Mesothelial cell of epicardium (in vitro differentiated cells): ENCODE data around the gene PTGIS. TPM values are rescaled to one million over a fixed set of nuclear protein-coding genes. Genes with fewer than 3 reads are reported as not detected.

Experiments
- DNase-seq, 2 experiments: peaks; one replicate each; pipeline ENCODE4 v3.0.0; 2021; ENCODE audit warnings: low spot score in 2 of 2; ENCODE audit not compliant: unreplicated experiment in 2 of 2
- H3K27ac Mint-ChIP-seq: 2 replicates; pipeline ENCODE4 v1.8.0; 2021; ENCODE audit warnings: mixed read lengths
- H3K27me3 Mint-ChIP-seq: 2 replicates; pipeline ENCODE4 v1.8.0; 2021; ENCODE audit warnings: low read depth, mixed read lengths
- H3K36me3 Mint-ChIP-seq: 2 replicates; pipeline ENCODE4 v1.8.0; 2021; ENCODE audit warnings: mixed read lengths
- H3K4me1 Mint-ChIP-seq: 2 replicates; pipeline ENCODE4 v1.8.0; 2021; ENCODE audit warnings: mixed read lengths
- H3K4me3 Mint-ChIP-seq: 2 replicates; pipeline ENCODE4 v1.8.0; 2021; ENCODE audit warnings: mild to moderate bottlenecking, moderate library complexity, mixed read lengths
- H3K9me3 Mint-ChIP-seq: 2 replicates; pipeline ENCODE4 v1.8.0; 2021; ENCODE audit warnings: mixed read lengths
- CTCF ChIP-seq: fragments of 200-600 bp; sonication (generic); IDR thresholded peaks from one replicate; pipeline ENCODE4 v1.5.0; 2021; ENCODE audit warnings: antibody characterized with exemption; ENCODE audit not compliant: unreplicated experiment
- total RNA-seq: library from RNA; stranded (reverse); gene quantifications from 3 replicates; pipeline ENCODE4 v1.2.1, GENCODE V29; 2021

Gene PTGIS
- total RNA-seq, 1 donor from 2014 or later = 113 TPM

DNA sequence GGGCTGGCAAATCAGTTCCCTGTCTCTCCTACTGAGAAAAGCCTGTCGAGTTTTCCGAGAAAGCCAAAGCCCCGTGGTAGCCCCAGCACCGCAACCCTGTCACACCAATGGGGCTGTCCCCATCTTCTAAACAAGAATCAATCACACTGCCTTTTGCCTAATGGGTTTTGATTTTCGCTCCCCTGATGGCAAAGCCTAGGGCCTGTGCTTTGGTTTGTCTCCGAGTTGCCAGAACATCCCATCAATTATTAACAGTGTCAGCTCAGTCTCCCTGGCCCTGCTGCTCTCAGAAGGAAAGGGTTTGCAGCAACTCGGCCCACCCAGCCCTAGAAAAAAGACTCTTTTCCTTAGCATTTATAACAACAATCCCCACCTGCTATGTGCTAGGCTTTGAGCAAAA lies 89.7 kb downstream of the PTGIS start:
- H3K4me1 Mint-ChIP-seq = peaks cover 2% of the 10 kb centered on the region

GRCh38 chr20:49477200-49477599 lies 90.7 kb downstream of the PTGIS start:
- H3K9me3 Mint-ChIP-seq = no peaks in the 10 kb centered on the region
- no peak overlapping the region for H3K4me3 Mint-ChIP-seq
- no peaks in the 10 kb centered on the region for H3K36me3 Mint-ChIP-seq
- no peak overlapping the region for H3K27ac Mint-ChIP-seq
- DNase-seq = no peak
- no peaks in the 10 kb centered on the region for H3K4me1 Mint-ChIP-seq
- peaks cover 75% of the 10 kb centered on the region for H3K27me3 Mint-ChIP-seq
- TF ChIP-seq CTCF = no peak

More for the DNA sequence above, 89.7 kb downstream of the PTGIS start:
- DNase-seq = no peak
- no peak overlapping the region for H3K27ac Mint-ChIP-seq
- TF ChIP-seq CTCF = no peak
- H3K36me3 Mint-ChIP-seq = no peaks in the 10 kb centered on the region
- H3K9me3 Mint-ChIP-seq = no peaks in the 10 kb centered on the region
- no peak overlapping the region for H3K4me3 Mint-ChIP-seq
- H3K27me3 Mint-ChIP-seq = peaks cover 70% of the 10 kb centered on the region

- H3K4me1 Mint-ChIP-seq = no peaks in the 10 kb centered on the region
- peaks cover 72% of the 10 kb centered on the region for H3K27me3 Mint-ChIP-seq
- no peak overlapping the region for H3K4me3 Mint-ChIP-seq
- H3K36me3 Mint-ChIP-seq = no peaks in the 10 kb centered on the region
- no peak overlapping the region for H3K27ac Mint-ChIP-seq
- no peak for DNase-seq
- no peaks in the 10 kb centered on the region for H3K9me3 Mint-ChIP-seq
- TF ChIP-seq CTCF = no peak
Measured at GRCh38 chr20:49476016-49476355, 92.0 kb downstream of the PTGIS start.

DNA sequence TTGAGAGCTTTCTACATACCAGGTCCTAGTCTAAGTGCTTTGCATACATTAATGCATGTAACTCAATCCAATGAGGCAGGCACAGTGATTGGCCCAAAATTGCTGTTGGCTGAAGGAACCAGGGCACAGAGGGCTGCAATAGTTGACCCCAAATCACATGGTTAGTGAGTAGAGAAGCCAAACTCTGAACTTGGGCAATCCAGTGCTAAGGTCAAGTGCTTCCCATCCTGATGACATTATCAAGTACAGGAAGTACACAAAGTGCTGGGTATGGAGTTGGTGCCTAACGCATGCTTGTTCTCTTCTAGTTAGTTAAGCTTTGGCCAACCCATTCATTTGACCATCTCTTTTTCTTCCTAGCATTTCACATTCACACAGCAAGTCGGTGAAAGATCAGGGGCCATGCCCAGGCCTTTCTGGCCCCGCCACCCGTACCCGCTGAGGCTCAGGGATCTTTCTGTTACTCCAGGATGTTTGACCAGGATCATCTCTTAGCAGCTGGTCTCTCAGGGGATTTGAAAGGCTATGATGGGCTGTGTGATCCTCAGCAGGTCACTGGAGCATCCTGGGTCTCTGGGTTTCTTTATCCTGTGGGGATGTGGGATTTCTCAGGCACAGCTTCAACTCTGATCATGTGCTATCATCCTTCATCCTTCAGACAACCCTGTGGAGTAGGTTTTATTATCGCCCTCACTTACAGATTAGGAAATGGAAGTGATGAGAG lies 92.5 kb downstream of the PTGIS start:
- no peak overlapping the region for H3K27ac Mint-ChIP-seq
- H3K27me3 Mint-ChIP-seq = peaks cover 72% of the 10 kb centered on the region
- no peaks in the 10 kb centered on the region for H3K9me3 Mint-ChIP-seq
- H3K4me3 Mint-ChIP-seq = no peak overlapping the region
- H3K36me3 Mint-ChIP-seq = no peaks in the 10 kb centered on the region
- DNase-seq = no peak
- TF ChIP-seq CTCF = no peak
- H3K4me1 Mint-ChIP-seq = no peaks in the 10 kb centered on the region

GRCh38 chr20:49471397-49471796 lies 96.5 kb downstream of the PTGIS start:
- H3K4me3 Mint-ChIP-seq = no peak overlapping the region

More at GRCh38 chr20:49471397-49471796, 96.5 kb downstream of the PTGIS start:
- Mint-ChIP-seq H3K36me3 (no peaks in the 10 kb centered on the region), H3K27ac (no peak overlapping the region), H3K27me3 (peaks cover 80% of the 10 kb centered on the region), H3K9me3 (no peaks in the 10 kb centered on the region), H3K4me1 (no peaks in the 10 kb centered on the region)
- TF ChIP-seq CTCF = no peak
- DNase-seq = no peak
